SK-N-SH (cell line): ENCODE data around the gene NT5M. TPM values are rescaled to one million over a fixed set of nuclear protein-coding genes. Genes with fewer than 3 reads are reported as not detected.

Experiments used
- CTCF ChIA-PET: fragments of 300-600, 350-600 bp; formaldehyde crosslinking; extraction: SDS; loops from one replicate; lab custom pipeline; 2021; lab: Yijun Ruan, JAX
- POLR2A ChIA-PET: fragments of 350-600 bp; sonication (Branson Sonifier 250); formaldehyde crosslinking; extraction: SDS; loops from one replicate; lab custom pipeline; 2020; ENCODE audit warnings: antibody characterized with exemption, inconsistent platforms; lab: Yijun Ruan, JAX
- DNase-seq: peaks from one replicate; pipeline ENCODE4 v3.0.0; 2012
- H2AFZ ChIP-seq: fragments of 200-600 bp; sonication (generic); 2 replicates; pipeline ENCODE4 v1.8.1; 2016; ENCODE audit warnings: antibody characterized with exemption, mild to moderate bottlenecking, low read depth
- H3F3A ChIP-seq: fragments of 200-600 bp; sonication (generic); replicated peaks from 2 replicates; pipeline ENCODE3; 2016; ENCODE audit warnings: antibody characterized with exemption, mild to moderate bottlenecking; ENCODE audit not compliant: insufficient read depth
- H3K27ac ChIP-seq, 2 experiments: fragments of 200-500 bp in 1 of 2; fragments of 200-600 bp in 1 of 2; sonication (Bioruptor generic) in 1 of 2; sonication (generic), shearing (Covaris generic) in 1 of 2; 2 replicates each; pipeline versions ENCODE4 v1.5.1 to v1.6.1; 2014 to 2016; ENCODE audit warnings: low read depth in 2 of 2, inconsistent platforms in 1 of 2, low read length in 1 of 2, mild to moderate bottlenecking in 1 of 2, mixed read lengths in 1 of 2
- H3K27me3 ChIP-seq: fragments of 200-600 bp; sonication (generic), shearing (Covaris generic); 2 replicates; pipeline ENCODE4 v1.6.1; 2016; ENCODE audit warnings: mixed run types; ENCODE audit not compliant: insufficient read depth
- H3K36me3 ChIP-seq, 2 experiments: fragments of 200-500 bp in 1 of 2; fragments of 200-600 bp in 1 of 2; sonication (Bioruptor generic) in 1 of 2; sonication (generic) in 1 of 2; replicated peaks in 1 of 2; 2 replicates each; pipeline versions ENCODE3 to v1.5.1; 2014 to 2016; ENCODE audit warnings: low read length in 1 of 2, mild to moderate bottlenecking in 1 of 2; ENCODE audit not compliant: insufficient read depth in 2 of 2, control insufficient read depth in 1 of 2
- H3K4me1 ChIP-seq, 2 experiments: fragments of 200-500 bp in 1 of 2; fragments of 200-600 bp in 1 of 2; sonication (Bioruptor generic) in 1 of 2; sonication (generic), shearing (Covaris generic) in 1 of 2; 2 replicates each; pipeline versions ENCODE4 v1.5.1 to v1.6.1; 2014 to 2016; ENCODE audit warnings: low read depth in 1 of 2, low read length in 1 of 2, mixed run types in 1 of 2; ENCODE audit not compliant: insufficient read depth in 2 of 2, control insufficient read depth in 1 of 2
- H3K4me2 ChIP-seq: fragments of 200-600 bp; sonication (generic), shearing (Covaris generic); 2 replicates; pipeline ENCODE4 v1.6.1; 2017; ENCODE audit warnings: mixed run types
- H3K4me3 ChIP-seq, 2 experiments: fragments of 200-500 bp in 1 of 2; fragments of 200-600 bp in 1 of 2; sonication (Bioruptor generic) in 1 of 2; sonication (generic), shearing (Covaris generic) in 1 of 2; 2 replicates each; pipeline versions ENCODE4 v1.5.1 to v1.8.1; 2014 to 2016; ENCODE audit warnings: low read depth in 2 of 2, inconsistent platforms in 1 of 2, low read length in 1 of 2, mild to moderate bottlenecking in 1 of 2, mixed read lengths in 1 of 2, moderate library complexity in 1 of 2
- H3K79me2 ChIP-seq: fragments of 200-600 bp; sonication (generic); 2 replicates; pipeline ENCODE4 v1.8.1; 2017; ENCODE audit warnings: mild to moderate bottlenecking; ENCODE audit not compliant: insufficient read depth
- H3K9ac ChIP-seq: fragments of 200-600 bp; sonication (generic); 2 replicates; pipeline ENCODE4 v1.6.1; 2017; ENCODE audit warnings: mixed run types
- H3K9me2 ChIP-seq: fragments of 200-600 bp; sonication (generic); 2 replicates; pipeline ENCODE4 v1.6.1; 2017; ENCODE audit warnings: mixed run types
- H3K9me3 ChIP-seq: fragments of 200-600 bp; sonication (generic); 2 replicates; pipeline ENCODE4 v1.6.1; 2017; ENCODE audit warnings: mixed run types, mild to moderate bottlenecking, moderate library complexity
- H4K20me1 ChIP-seq: fragments of 200-600 bp; sonication (generic); 2 replicates; pipeline ENCODE4 v1.6.1; 2017; ENCODE audit warnings: mild to moderate bottlenecking, mixed run types; ENCODE audit not compliant: insufficient read depth
- CTCF ChIP-seq: fragments of 200-600 bp; sonication (generic); IDR thresholded peaks from 2 replicates; pipeline ENCODE4 v1.6.1; 2017; ENCODE audit warnings: antibody characterized with exemption, mild to moderate bottlenecking, moderate library complexity
- EP300 ChIP-seq, 2 experiments: IDR thresholded peaks; 2 replicates each; pipeline versions ENCODE4 v1.4.0 to v1.6.1; 2012; ENCODE audit warnings: borderline replicate concordance in 1 of 2, low read depth in 1 of 2, low read length in 1 of 2
- JUND ChIP-seq: IDR thresholded peaks from 2 replicates; pipeline ENCODE4 v1.4.0; 2012
- RCOR1 ChIP-seq: fragments of 150-350 bp; IDR thresholded peaks from 2 replicates; pipeline ENCODE4 v1.6.1; 2017; ENCODE audit warnings: antibody characterized with exemption, low read length
- RXRA ChIP-seq: IDR thresholded peaks from 2 replicates; pipeline ENCODE4 v1.4.0; 2012; ENCODE audit warnings: low read depth, mild to moderate bottlenecking, borderline replicate concordance
- SMC3 ChIP-seq: IDR thresholded peaks from 2 replicates; pipeline ENCODE4 v1.6.1; 2012; ENCODE audit warnings: low read depth, low read length, improper control_type of control experiment
- USF2 ChIP-seq: fragments of 150-350 bp; IDR thresholded peaks from 2 replicates; pipeline ENCODE4 v1.6.1; 2017; ENCODE audit warnings: antibody characterized with exemption, low read length, low read depth, borderline replicate concordance
- WGBS: methylation state at CpG from one replicate; pipeline ENCODE4 v1.1.6; 2017; ENCODE audit warnings: low lambda C conversion rate; 5-methylcytosine and 5-hydroxymethylcytosine counted together
- polyA plus RNA-seq, 3 experiments: library from polyadenylated mRNA; depleted of rRNA; stranded (reverse); fragments of >200 nt; gene quantifications; 2 replicates each; pipeline ENCODE4 v1.2.3, GENCODE V29; 2012

The NT5M gene
- polyA plus RNA-seq, 1 of the 3 experiments (the other 2 are of a cell fraction): 3.9 TPM

- TF ChIP-seq CTCF (no peak), RXRA (no peak), SMC3 (no peak), JUND (no peak), EP300 (IDR thresholded peaks at IDR 0.05; ENCODE audit: borderline replicate concordance in 1 of 2, low read depth in 1 of 2, low read length in 1 of 2) (no peak)
Observed at GRCh38 chr17:17394494-17394893, 91.3 kb downstream of the NT5M start (continued).

- POLR2A ChIA-PET: no interaction called here
- H4K20me1 ChIP-seq: no peaks in the 10 kb centered on the region
- H3F3A ChIP-seq: no peaks in the 10 kb centered on the region
- no peaks in the 10 kb centered on the region for H3K9me3 ChIP-seq
- no peak overlapping the region for H3K4me3 ChIP-seq
- no peak overlapping the region for H3K9ac ChIP-seq
- H3K9me2 ChIP-seq: no peaks in the 10 kb centered on the region
- H3K4me2 ChIP-seq: no peak overlapping the region
- WGBS: 61% methylated on average over 6 of the region's 6 CpGs
- H3K27me3 ChIP-seq: no peaks in the 10 kb centered on the region
- peaks cover 0 to 21% of the 10 kb centered on the region in 2 experiments; a peak in 1 of 4 replicates for H3K4me1 ChIP-seq
- DNase-seq: no peak
- CTCF ChIA-PET: no interaction called here
- H3K27ac ChIP-seq: no peak overlapping the region
- TF ChIP-seq RCOR1: no peak
- TF ChIP-seq, all 33 proteins: peak for 0
- H3K36me3 ChIP-seq: no peaks in the 10 kb centered on the region
- no peak overlapping the region for H2AFZ ChIP-seq
- no peaks in the 10 kb centered on the region for H3K79me2 ChIP-seq
Observed at GRCh38 chr17:17395246-17395802, 92.2 kb downstream of the NT5M start.

- Histone ChIP-seq H3K36me3 (no peaks in the 10 kb centered on the region), H2AFZ (no peak overlapping the region), H4K20me1 (no peaks in the 10 kb centered on the region), H3K9me3 (no peaks in the 10 kb centered on the region), H3K27me3 (no peaks in the 10 kb centered on the region), H3K4me2 (no peak overlapping the region), H3K79me2 (no peaks in the 10 kb centered on the region), H3K27ac (no peak overlapping the region), H3F3A (no peaks in the 10 kb centered on the region), H3K9ac (no peak overlapping the region), H3K4me1 (peaks cover 0 to 21% of the 10 kb centered on the region in 2 experiments; a peak in 1 of 4 replicates), H3K4me3 (no peak overlapping the region), H3K9me2 (no peaks in the 10 kb centered on the region)
- POLR2A ChIA-PET: no interaction called here
- CTCF ChIA-PET: interaction anchor here (1.3 kb wide), 1 partner anchor 41 kb away, joined by 3 read pairs; no protein-coding TSS in a partner anchor
- WGBS: 94% methylated on average over 5 of the region's 6 CpGs
- no peak for TF ChIP-seq USF2
- DNase-seq: no peak
Observed at GRCh38 chr17:17395885-17396284, 92.7 kb downstream of the NT5M start.

Other genes starting within 250 kb of the NT5M start
- 3.7 and 4.5 TPM in 2 replicates for gene PLD6, start 97.0 kb upstream of the NT5M start, polyA plus RNA-seq (2012; rRNA removed)
- gene FLCN, start 66.2 kb upstream of the NT5M start, polyA plus RNA-seq (2012; rRNA removed): 14.6 and 18.0 TPM in 2 replicates
- 64.8 and 76.7 TPM in 2 replicates for gene COPS3, start 22.1 kb upstream of the NT5M start, polyA plus RNA-seq (2012; rRNA removed)
- 9.7 and 10.1 TPM in 2 replicates for gene MED9, start 173.6 kb downstream of the NT5M start, polyA plus RNA-seq (2012; rRNA removed)
- 0.26 and 0.43 TPM in 2 replicates for gene RASD1, start 193.0 kb downstream of the NT5M start, polyA plus RNA-seq (2012; rRNA removed)